ENCODE data around the gene TMEM74B.

- TF ChIP-seq CTCF (conservative IDR thresholded peaks at IDR 0.05; ENCODE audit: low read length) (no peak), EZH2phosphoT487 (IDR thresholded peaks at IDR 0.05; ENCODE audit: borderline replicate concordance) (no peak)
These were observed 30.1 kb downstream of the TMEM74B start for GRCh38 chr20:1154691-1155090.

Measured in Loucy (cell line).